ENCODE results near the gene VCX3A. TPM values are rescaled to one million over a fixed set of nuclear protein-coding genes. Genes with fewer than 3 reads are reported as not detected.

VCX3A gene
- total RNA-seq, 1 experiment from 2014 or later = not detected

DNA sequence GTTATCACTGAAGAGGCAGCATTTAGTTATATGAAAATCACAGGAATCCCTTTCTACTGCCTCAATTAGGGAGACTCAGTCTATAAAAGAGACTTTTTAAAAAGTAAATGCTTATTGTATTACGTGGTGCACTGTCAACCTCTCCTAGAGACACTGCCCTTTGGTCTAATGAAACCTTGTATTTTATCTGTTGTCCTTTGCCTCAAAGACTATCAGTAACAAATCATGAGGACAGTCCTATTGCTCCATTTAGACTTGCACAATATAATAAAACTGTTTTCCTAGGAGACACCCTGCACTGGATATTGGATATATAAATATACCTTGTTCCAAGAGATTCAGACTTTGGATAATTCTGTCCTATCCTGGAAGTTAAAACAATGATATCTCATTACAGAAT, 34.2 kb downstream of the VCX3A start (continued):
- no peak for TF ChIP-seq EZH2phosphoT487 (IDR thresholded peaks at IDR 0.05; ENCODE audit: borderline replicate concordance)
- no peak for TF ChIP-seq FOSL1 (IDR thresholded peaks at IDR 0.05; ENCODE audit: low read depth)
- no peak for TF ChIP-seq ELF1 (IDR thresholded peaks at IDR 0.05; ENCODE audit: borderline replicate concordance, low read depth)
- no peak for TF ChIP-seq POLR2A (IDR thresholded peaks at IDR 0.05; ENCODE audit: borderline replicate concordance, extremely low read depth, insufficient read depth, insufficient read length)
- TF ChIP-seq SRF (IDR thresholded peaks at IDR 0.05; ENCODE audit: low read depth) = no peak
- TF ChIP-seq POLR2AphosphoS5 (IDR thresholded peaks at IDR 0.05; ENCODE audit: low read depth, low read length) = no peak
- TF ChIP-seq ZNF274 (IDR thresholded peaks at IDR 0.05; ENCODE audit: low read depth, low read length) = no peak

DNA sequence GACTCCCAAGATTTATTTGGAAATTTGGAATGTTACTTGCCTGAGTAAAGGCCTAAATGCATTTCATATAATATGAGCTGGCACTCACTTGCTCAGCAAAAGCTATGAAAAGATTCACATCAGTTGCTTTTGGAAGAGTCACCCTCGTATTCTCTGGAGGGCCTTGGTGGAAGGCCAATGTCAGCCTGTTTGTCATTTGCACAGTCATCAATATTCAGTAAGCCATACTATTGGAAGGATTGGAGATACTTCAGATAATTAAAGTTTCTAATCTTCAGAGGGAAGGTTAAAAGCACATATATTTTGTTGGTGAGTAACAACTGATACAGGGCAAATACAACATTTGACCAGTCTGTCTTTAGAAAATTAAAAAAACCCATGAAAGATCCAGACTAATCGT, 36.6 kb downstream of the VCX3A start:
- BruUV-seq (replicated peaks) = no TSS peak
- no peak overlapping the region for H3K27ac ChIP-seq (ENCODE audit: low read depth, low read length)
- no peak overlapping the region for H3K9ac ChIP-seq (ENCODE audit: low read length)
- ChIA-PET POLR2A (no interaction called here), CTCF (no interaction called here), RAD21 (ENCODE audit: low non-redundant PET in 1 of 2, low total read pairs in 2 of 2, uncharacterized antibody in 2 of 2, unreplicated experiment in 2 of 2) (no interaction called here)
- H3K27me3 ChIP-seq (ENCODE audit: insufficient read depth, low read length) = no peaks in the 10 kb centered on the region
- H3K4me2 ChIP-seq (ENCODE audit: low read length) = no peak overlapping the region
- intact Hi-C loops (cut with micrococcal nuclease) = no loop called here
- ATAC-seq (no peak), DNase-seq (ENCODE audit: low read depth, low spot score) (no peak)
- H3K36me3 ChIP-seq (ENCODE audit: control insufficient read depth in 1 of 2, insufficient read depth in 2 of 2, low read length in 2 of 2) = no peaks in the 10 kb centered on the region
- H3K79me2 ChIP-seq (ENCODE audit: insufficient read depth, low read length) = no peaks in the 10 kb centered on the region
- H3K4me1 ChIP-seq (ENCODE audit: control insufficient read depth in 1 of 2, insufficient read depth in 2 of 2, low read length in 2 of 2) = no peaks in the 10 kb centered on the region
- TF ChIP-seq EGR1 (IDR thresholded peaks at IDR 0.05; ENCODE audit: low read depth) = no peak
- TF ChIP-seq, protein P1, sequence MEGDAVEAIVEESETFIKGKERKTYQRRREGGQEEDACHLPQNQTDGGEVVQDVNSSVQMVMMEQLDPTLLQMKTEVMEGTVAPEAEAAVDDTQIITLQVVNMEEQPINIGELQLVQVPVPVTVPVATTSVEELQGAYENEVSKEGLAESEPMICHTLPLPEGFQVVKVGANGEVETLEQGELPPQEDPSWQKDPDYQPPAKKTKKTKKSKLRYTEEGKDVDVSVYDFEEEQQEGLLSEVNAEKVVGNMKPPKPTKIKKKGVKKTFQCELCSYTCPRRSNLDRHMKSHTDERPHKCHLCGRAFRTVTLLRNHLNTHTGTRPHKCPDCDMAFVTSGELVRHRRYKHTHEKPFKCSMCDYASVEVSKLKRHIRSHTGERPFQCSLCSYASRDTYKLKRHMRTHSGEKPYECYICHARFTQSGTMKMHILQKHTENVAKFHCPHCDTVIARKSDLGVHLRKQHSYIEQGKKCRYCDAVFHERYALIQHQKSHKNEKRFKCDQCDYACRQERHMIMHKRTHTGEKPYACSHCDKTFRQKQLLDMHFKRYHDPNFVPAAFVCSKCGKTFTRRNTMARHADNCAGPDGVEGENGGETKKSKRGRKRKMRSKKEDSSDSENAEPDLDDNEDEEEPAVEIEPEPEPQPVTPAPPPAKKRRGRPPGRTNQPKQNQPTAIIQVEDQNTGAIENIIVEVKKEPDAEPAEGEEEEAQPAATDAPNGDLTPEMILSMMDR (IDR thresholded peaks at IDR 0.05 in 2 of 3, conservative IDR thresholded peaks at IDR 0.05 in 1 of 3; ENCODE audit: borderline replicate concordance in 1 of 3, insufficient read depth in 1 of 3, low read depth in 2 of 3, low read length in 2 of 3) = no peak
- TF ChIP-seq EZH2 (IDR thresholded peaks at IDR 0.05) = no peak
- TF ChIP-seq SRF (IDR thresholded peaks at IDR 0.05; ENCODE audit: low read depth) = no peak
- no peak for TF ChIP-seq FOSL1 (IDR thresholded peaks at IDR 0.05; ENCODE audit: low read depth)
- TF ChIP-seq, protein P2, sequence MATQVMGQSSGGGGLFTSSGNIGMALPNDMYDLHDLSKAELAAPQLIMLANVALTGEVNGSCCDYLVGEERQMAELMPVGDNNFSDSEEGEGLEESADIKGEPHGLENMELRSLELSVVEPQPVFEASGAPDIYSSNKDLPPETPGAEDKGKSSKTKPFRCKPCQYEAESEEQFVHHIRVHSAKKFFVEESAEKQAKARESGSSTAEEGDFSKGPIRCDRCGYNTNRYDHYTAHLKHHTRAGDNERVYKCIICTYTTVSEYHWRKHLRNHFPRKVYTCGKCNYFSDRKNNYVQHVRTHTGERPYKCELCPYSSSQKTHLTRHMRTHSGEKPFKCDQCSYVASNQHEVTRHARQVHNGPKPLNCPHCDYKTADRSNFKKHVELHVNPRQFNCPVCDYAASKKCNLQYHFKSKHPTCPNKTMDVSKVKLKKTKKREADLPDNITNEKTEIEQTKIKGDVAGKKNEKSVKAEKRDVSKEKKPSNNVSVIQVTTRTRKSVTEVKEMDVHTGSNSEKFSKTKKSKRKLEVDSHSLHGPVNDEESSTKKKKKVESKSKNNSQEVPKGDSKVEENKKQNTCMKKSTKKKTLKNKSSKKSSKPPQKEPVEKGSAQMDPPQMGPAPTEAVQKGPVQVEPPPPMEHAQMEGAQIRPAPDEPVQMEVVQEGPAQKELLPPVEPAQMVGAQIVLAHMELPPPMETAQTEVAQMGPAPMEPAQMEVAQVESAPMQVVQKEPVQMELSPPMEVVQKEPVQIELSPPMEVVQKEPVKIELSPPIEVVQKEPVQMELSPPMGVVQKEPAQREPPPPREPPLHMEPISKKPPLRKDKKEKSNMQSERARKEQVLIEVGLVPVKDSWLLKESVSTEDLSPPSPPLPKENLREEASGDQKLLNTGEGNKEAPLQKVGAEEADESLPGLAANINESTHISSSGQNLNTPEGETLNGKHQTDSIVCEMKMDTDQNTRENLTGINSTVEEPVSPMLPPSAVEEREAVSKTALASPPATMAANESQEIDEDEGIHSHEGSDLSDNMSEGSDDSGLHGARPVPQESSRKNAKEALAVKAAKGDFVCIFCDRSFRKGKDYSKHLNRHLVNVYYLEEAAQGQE (IDR thresholded peaks at IDR 0.05; ENCODE audit: low read depth) = no peak
- no peak for TF ChIP-seq YY1 (IDR thresholded peaks at IDR 0.05; ENCODE audit: extremely low read depth, insufficient replicate concordance, low read depth, low read length)
- TF ChIP-seq, protein P3, sequence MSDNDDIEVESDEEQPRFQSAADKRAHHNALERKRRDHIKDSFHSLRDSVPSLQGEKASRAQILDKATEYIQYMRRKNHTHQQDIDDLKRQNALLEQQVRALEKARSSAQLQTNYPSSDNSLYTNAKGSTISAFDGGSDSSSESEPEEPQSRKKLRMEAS (IDR thresholded peaks at IDR 0.05) = no peak
- no peaks in the 10 kb centered on the region for H4K20me1 ChIP-seq (ENCODE audit: insufficient read depth)
- H3K4me3 ChIP-seq (replicated peaks in 1 of 2; ENCODE audit: low read depth in 1 of 2, low read length in 2 of 2) = no peak overlapping the region
- no peaks in the 10 kb centered on the region for H3K9me2 ChIP-seq (ENCODE audit: insufficient read depth)
- no peak overlapping the region for H2AFZ ChIP-seq (ENCODE audit: low read depth, low read length, poor library complexity, severe bottlenecking)
- H3K9me3 ChIP-seq (ENCODE audit: control insufficient read depth in 1 of 2, insufficient read depth in 1 of 2, low read depth in 1 of 2, low read length in 2 of 2) = no peaks in the 10 kb centered on the region
